ENCODE data around the gene MEP1A.

MEP1A gene

DNA sequence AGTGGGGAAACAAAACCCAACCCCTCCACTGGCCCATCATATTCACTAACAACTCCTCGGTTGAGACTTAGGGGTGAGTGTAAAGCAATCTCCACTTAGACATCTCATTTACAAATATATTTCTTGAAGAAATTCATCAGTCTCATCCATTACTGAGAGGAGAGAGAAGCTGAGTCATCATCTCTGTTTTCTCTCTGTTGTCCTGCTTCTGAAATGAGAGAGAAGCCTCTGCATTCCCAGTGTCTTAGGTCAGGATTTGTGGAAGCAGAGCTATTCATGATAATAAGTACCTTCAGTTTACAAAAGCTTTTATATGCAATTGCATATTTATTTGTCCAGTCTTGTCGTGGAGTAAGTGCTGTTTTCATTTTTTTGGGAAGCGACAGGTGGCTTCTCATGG lies 879 bp downstream of the MEP1A start:
- Histone ChIP-seq H3K9ac (ENCODE audit: low read depth, low read length, poor library complexity, severe bottlenecking) (no peak overlapping the region), H3K4me3 (ENCODE audit: low read length, poor library complexity, severe bottlenecking) (no peak overlapping the region), H3K36me3 (ENCODE audit: insufficient read depth, low read length) (no peaks in the 10 kb centered on the region), H3K9me2 (replicated peaks; ENCODE audit: low read depth, low read length) (no peaks in the 10 kb centered on the region), H3K4me1 (ENCODE audit: insufficient read depth, low read length, poor library complexity, severe bottlenecking) (no peaks in the 10 kb centered on the region), H3K79me2 (ENCODE audit: insufficient read depth, low read length) (no peaks in the 10 kb centered on the region), H3K27me3 (ENCODE audit: insufficient read depth, low read length, poor library complexity, severe bottlenecking) (no peaks in the 10 kb centered on the region), H4K20me1 (ENCODE audit: insufficient read depth, low read length, poor library complexity, severe bottlenecking) (no peaks in the 10 kb centered on the region), H3F3A (ENCODE audit: low read depth) (no peaks in the 10 kb centered on the region), H2AFZ (ENCODE audit: low read length) (no peak overlapping the region), H3K9me3 (ENCODE audit: insufficient read depth, low read depth, low read length) (no peaks in the 10 kb centered on the region), H3K4me2 (ENCODE audit: low read depth, low read length, poor library complexity, severe bottlenecking) (no peak overlapping the region)
- TF ChIP-seq, protein P1, sequence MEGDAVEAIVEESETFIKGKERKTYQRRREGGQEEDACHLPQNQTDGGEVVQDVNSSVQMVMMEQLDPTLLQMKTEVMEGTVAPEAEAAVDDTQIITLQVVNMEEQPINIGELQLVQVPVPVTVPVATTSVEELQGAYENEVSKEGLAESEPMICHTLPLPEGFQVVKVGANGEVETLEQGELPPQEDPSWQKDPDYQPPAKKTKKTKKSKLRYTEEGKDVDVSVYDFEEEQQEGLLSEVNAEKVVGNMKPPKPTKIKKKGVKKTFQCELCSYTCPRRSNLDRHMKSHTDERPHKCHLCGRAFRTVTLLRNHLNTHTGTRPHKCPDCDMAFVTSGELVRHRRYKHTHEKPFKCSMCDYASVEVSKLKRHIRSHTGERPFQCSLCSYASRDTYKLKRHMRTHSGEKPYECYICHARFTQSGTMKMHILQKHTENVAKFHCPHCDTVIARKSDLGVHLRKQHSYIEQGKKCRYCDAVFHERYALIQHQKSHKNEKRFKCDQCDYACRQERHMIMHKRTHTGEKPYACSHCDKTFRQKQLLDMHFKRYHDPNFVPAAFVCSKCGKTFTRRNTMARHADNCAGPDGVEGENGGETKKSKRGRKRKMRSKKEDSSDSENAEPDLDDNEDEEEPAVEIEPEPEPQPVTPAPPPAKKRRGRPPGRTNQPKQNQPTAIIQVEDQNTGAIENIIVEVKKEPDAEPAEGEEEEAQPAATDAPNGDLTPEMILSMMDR (conservative IDR thresholded peaks at IDR 0.05; ENCODE audit: low read length): no peak
- no peak for TF ChIP-seq EZH2phosphoT487 (IDR thresholded peaks at IDR 0.05; ENCODE audit: borderline replicate concordance)

DNA sequence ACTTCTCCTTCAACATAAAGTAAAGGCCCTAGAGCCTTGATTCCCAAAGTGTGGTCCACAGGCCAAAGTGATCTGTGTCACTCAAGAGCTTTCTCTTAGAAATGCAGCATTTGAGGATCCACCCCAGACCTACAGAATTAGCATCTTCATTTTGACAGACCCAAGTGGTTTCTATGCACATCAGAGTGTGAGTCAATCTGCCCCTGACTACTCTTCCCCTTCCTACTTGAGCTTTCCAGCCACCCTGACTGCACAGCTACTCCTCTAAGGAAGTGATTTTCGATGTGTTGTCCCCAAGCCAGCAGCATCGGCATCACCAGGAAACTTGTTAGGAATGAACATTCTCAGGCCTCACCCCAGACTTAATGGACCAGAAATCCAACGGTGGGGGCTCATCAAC lies 2.6 kb downstream of the MEP1A start:
- no peaks in the 10 kb centered on the region for H3K79me2 ChIP-seq (ENCODE audit: insufficient read depth, low read length)

DNA sequence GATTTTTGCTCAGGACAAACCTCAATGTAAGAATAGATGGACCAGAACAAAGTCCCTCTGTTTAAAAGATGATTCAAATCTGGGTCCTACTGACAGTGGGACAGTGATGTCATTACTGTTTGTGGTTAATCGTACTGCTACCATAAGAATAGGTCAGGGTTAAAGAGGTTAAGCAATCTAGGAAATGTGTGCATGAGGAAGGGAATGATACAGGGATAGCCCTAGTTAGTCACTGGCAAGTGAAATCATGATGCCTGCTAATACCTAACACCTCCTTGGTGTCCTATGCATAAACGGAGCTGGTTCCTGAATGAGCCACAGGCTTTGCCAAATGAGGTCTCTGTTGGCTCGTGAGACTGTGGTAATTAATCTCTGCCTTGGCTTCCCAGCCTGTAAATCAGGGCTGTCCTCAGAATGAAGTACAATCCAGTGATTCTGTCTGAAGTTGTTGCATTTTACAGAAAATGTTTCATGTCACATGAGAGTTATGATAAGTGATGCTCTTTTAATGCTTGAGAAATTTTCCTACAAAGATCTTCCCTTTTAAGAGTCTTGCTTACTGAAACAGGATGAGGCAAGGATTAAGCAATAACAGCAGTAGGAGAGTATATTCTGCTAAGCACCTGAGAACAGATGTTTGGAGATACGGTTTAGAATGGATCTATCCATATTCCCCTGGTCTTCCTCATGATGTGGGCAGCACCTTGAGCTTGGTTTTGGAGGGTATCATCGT lies 3.8 kb downstream of the MEP1A start:
- Histone ChIP-seq H3K9me2 (replicated peaks; ENCODE audit: low read depth, low read length) (no peaks in the 10 kb centered on the region), H2AFZ (ENCODE audit: low read length) (no peak overlapping the region), H4K20me1 (ENCODE audit: insufficient read depth, low read length, poor library complexity, severe bottlenecking) (no peaks in the 10 kb centered on the region), H3K9ac (ENCODE audit: low read depth, low read length, poor library complexity, severe bottlenecking) (no peak overlapping the region), H3F3A (ENCODE audit: low read depth) (no peaks in the 10 kb centered on the region), H3K4me2 (ENCODE audit: low read depth, low read length, poor library complexity, severe bottlenecking) (no peak overlapping the region), H3K79me2 (ENCODE audit: insufficient read depth, low read length) (no peaks in the 10 kb centered on the region), H3K9me3 (ENCODE audit: insufficient read depth, low read depth, low read length) (no peaks in the 10 kb centered on the region), H3K27me3 (ENCODE audit: insufficient read depth, low read length, poor library complexity, severe bottlenecking) (no peaks in the 10 kb centered on the region), H3K4me1 (ENCODE audit: insufficient read depth, low read length, poor library complexity, severe bottlenecking) (no peaks in the 10 kb centered on the region), H3K36me3 (ENCODE audit: insufficient read depth, low read length) (no peaks in the 10 kb centered on the region), H3K4me3 (ENCODE audit: low read length, poor library complexity, severe bottlenecking) (no peak overlapping the region)
- TF ChIP-seq, protein P1 (conservative IDR thresholded peaks at IDR 0.05; ENCODE audit: low read length): no peak
- no peak for TF ChIP-seq EZH2phosphoT487 (IDR thresholded peaks at IDR 0.05; ENCODE audit: borderline replicate concordance)

More for the DNA sequence above, 2.6 kb downstream of the MEP1A start:
- H3K4me1 ChIP-seq (ENCODE audit: insufficient read depth, low read length, poor library complexity, severe bottlenecking): no peaks in the 10 kb centered on the region
- H3F3A ChIP-seq (ENCODE audit: low read depth): no peaks in the 10 kb centered on the region
- TF ChIP-seq EZH2phosphoT487 (IDR thresholded peaks at IDR 0.05; ENCODE audit: borderline replicate concordance): no peak
- TF ChIP-seq, protein P1 (conservative IDR thresholded peaks at IDR 0.05; ENCODE audit: low read length): no peak
- no peaks in the 10 kb centered on the region for H3K9me2 ChIP-seq (replicated peaks; ENCODE audit: low read depth, low read length)
- H3K4me3 ChIP-seq (ENCODE audit: low read length, poor library complexity, severe bottlenecking): no peak overlapping the region
- no peaks in the 10 kb centered on the region for H3K27me3 ChIP-seq (ENCODE audit: insufficient read depth, low read length, poor library complexity, severe bottlenecking)
- H3K9ac ChIP-seq (ENCODE audit: low read depth, low read length, poor library complexity, severe bottlenecking): no peak overlapping the region
- no peak overlapping the region for H2AFZ ChIP-seq (ENCODE audit: low read length)
- no peaks in the 10 kb centered on the region for H3K36me3 ChIP-seq (ENCODE audit: insufficient read depth, low read length)
- H3K4me2 ChIP-seq (ENCODE audit: low read depth, low read length, poor library complexity, severe bottlenecking): no peak overlapping the region
- no peaks in the 10 kb centered on the region for H3K9me3 ChIP-seq (ENCODE audit: insufficient read depth, low read depth, low read length)
- no peaks in the 10 kb centered on the region for H4K20me1 ChIP-seq (ENCODE audit: insufficient read depth, low read length, poor library complexity, severe bottlenecking)
